ENCODE measurements around the gene GLS. TPM values are rescaled to one million over a fixed set of nuclear protein-coding genes. Genes with fewer than 3 reads are reported as not detected.
A peak's percentile ranks its signal among the peaks of the same experiment; 100 is the strongest.

Gene GLS
- total RNA-seq, 4 donors from 2014 or later: 175 to 274 (median 197) TPM

GRCh38 chr2:190979906-190980629 is 99.4 kb downstream of the GLS start:
- H3K36me3 ChIP-seq: peaks cover 44 to 45% of the 10 kb centered on the region in 2 donors
- H3K4me1 ChIP-seq: peaks cover 0 to 14% of the 10 kb centered on the region in 2 donors
- no peak overlapping the region for H3K4me3 ChIP-seq (replicated peaks in 1 of 3)
- 11 to 29% methylated on average over 8 to 14 of the region's 14 CpGs for WGBS, 2 donors
- H3K27ac ChIP-seq: peak overlapping the region; percentile 59 to 67 (median 64)
- intact Hi-C loops (cut with DNase I): loop anchor here (10.0 kb wide), 1 partner anchor 135 kb away; no protein-coding TSS in a partner anchor
- no peaks in the 10 kb centered on the region for H3K27me3 ChIP-seq
- no peaks in the 10 kb centered on the region for H3K9me3 ChIP-seq
- TF ChIP-seq POLR2A (IDR thresholded peaks at IDR 0.05): no peak
- peak in 1 of 6 experiments; percentile 10 for TF ChIP-seq CTCF (IDR thresholded peaks at IDR 0.05)
- DNase-seq: peak; percentile 85 to 89

GRCh38 chr2:190980630-190981209 is 100.1 kb downstream of the GLS start:
- no peak for DNase-seq
- Histone ChIP-seq H3K4me3 (replicated peaks in 1 of 3) (no peak overlapping the region), H3K36me3 (peaks cover 44 to 47% of the 10 kb centered on the region in 2 donors), H3K27me3 (no peaks in the 10 kb centered on the region), H3K4me1 (peaks cover 0 to 14% of the 10 kb centered on the region in 2 donors), H3K9me3 (no peaks in the 10 kb centered on the region), H3K27ac (peak overlapping the region; percentile 59 to 67 (median 64))
- no peak for TF ChIP-seq CTCF (IDR thresholded peaks at IDR 0.05)
- TF ChIP-seq POLR2A (IDR thresholded peaks at IDR 0.05): no peak
- intact Hi-C loops (cut with DNase I): loop anchor here (10.0 kb wide), 1 partner anchor 136 kb away; no protein-coding TSS in a partner anchor
- 62 to 63% methylated on average over 10 of the region's 10 CpGs for WGBS, 2 donors

- no peak for TF ChIP-seq POLR2A (IDR thresholded peaks at IDR 0.05)
- no peak for TF ChIP-seq CTCF (IDR thresholded peaks at IDR 0.05)
- Histone ChIP-seq H3K4me3 (replicated peaks in 1 of 3) (no peak overlapping the region), H3K27ac (peak overlapping the region in 2 of 3 donors; percentile 59 to 67), H3K4me1 (peaks cover 0 to 14% of the 10 kb centered on the region in 2 donors), H3K9me3 (no peaks in the 10 kb centered on the region), H3K36me3 (peaks cover 44 to 47% of the 10 kb centered on the region in 2 donors), H3K27me3 (no peaks in the 10 kb centered on the region)
- intact Hi-C loops (cut with DNase I): loop anchor here (10.0 kb wide), 1 partner anchor 137 kb away; no protein-coding TSS in a partner anchor
- WGBS, 2 donors: 90% methylated on average over 6 of the region's 6 CpGs
- DNase-seq: no peak
Measured at GRCh38 chr2:190981333-190981732, 100.7 kb downstream of the GLS start.

- no peak for TF ChIP-seq POLR2A (IDR thresholded peaks at IDR 0.05)
- TF ChIP-seq CTCF (IDR thresholded peaks at IDR 0.05): no peak
- WGBS, 2 donors: 96 to 100% methylated on average over 1 of the region's 1 CpG
- Histone ChIP-seq H3K27ac (peak overlapping the region in 1 of 3 donors; percentile 67), H3K36me3 (peaks cover 44 to 47% of the 10 kb centered on the region in 2 donors), H3K4me1 (peaks cover 0 to 14% of the 10 kb centered on the region in 2 donors), H3K4me3 (replicated peaks in 1 of 3) (no peak overlapping the region), H3K9me3 (no peaks in the 10 kb centered on the region), H3K27me3 (no peaks in the 10 kb centered on the region)
- DNase-seq: no peak
- intact Hi-C loops (cut with DNase I): loop anchor here (10.0 kb wide), 1 partner anchor 137 kb away; no protein-coding TSS in a partner anchor
Measured at GRCh38 chr2:190981733-190982132, 101.1 kb downstream of the GLS start.

Data from thyroid gland (tissue), 4 donors.